Uterus (tissue), 2 donors: Measurements from ENCODE around the gene NEBL.

Experiments
- CTCF ChIP-seq, 4 experiments: fragments of 200-600 bp in 2 of 4; fragments of 450-650 bp in 2 of 4; sonication (generic) in 2 of 4; IDR thresholded peaks; one replicate each; pipeline ENCODE4 v1.5.1; 2016 to 2019; ENCODE audit warnings: antibody characterized with exemption in 4 of 4, mild to moderate bottlenecking in 2 of 4, moderate library complexity in 1 of 4
- POLR2A ChIP-seq, 2 donors: fragments of 450-650 bp; IDR thresholded peaks; one replicate each; pipeline ENCODE4 v1.6.1; 2016; ENCODE audit warnings: antibody characterized with exemption in 2 of 2, mild to moderate bottlenecking in 1 of 2, moderate library complexity in 1 of 2

DNA sequence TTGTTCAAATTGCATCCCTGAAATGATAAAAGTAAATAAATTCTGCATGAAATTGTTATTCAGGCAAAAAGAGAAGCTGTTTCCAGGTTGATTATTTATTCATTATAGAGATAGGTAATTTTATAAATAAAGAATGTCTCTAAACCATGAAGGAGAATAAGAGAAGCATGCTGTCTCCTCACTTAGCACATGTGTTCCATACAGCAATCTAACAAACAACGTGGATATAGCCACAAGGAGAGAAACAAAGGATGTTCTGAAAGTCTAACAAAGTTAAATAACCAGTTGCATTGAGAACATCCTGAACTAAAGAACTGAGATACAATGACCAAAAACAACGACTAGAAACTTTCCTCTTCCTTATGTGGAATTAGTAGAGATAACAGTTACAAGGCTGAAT is 50.8 kb downstream of the NEBL start:
- TF ChIP-seq CTCF (IDR thresholded peaks at IDR 0.05): no peak
- no peak for TF ChIP-seq POLR2A (IDR thresholded peaks at IDR 0.05)
